K562 (cell line): ENCODE results near the gene CHMP4B.

ENCODE experiments used
- BACH1 ChIP-seq: fragments of 200-800 bp; sonication (Bioruptor generic); IDR thresholded peaks from 2 replicates; pipeline ENCODE4 v1.6.1; 2016; ENCODE audit warnings: missing genetic modification characterization, missing compliant biosample characterization
- BRF1 ChIP-seq: IDR thresholded peaks from 3 replicates; pipeline ENCODE4 v1.6.1; 2011; ENCODE audit warnings: borderline replicate concordance, mild to moderate bottlenecking; ENCODE audit not compliant: insufficient read length; ENCODE audit errors: extremely low read depth
- CBX2 ChIP-seq: fragments of 200-600 bp; sonication (generic); IDR thresholded peaks from one replicate; pipeline ENCODE4 v1.6.1; 2012; ENCODE audit warnings: mild to moderate bottlenecking, low read length, inconsistent platforms; ENCODE audit not compliant: insufficient read depth, poor library complexity, severe bottlenecking
- CTBP1 ChIP-seq: fragments of 450-650 bp; IDR thresholded peaks from 2 replicates; pipeline ENCODE4 v1.6.1; 2016; ENCODE audit warnings: borderline replicate concordance
- EZH2 ChIP-seq: IDR thresholded peaks from 2 replicates; pipeline ENCODE4 v1.6.1; 2012; ENCODE audit warnings: low read depth, mild to moderate bottlenecking, inconsistent platforms, low read length, borderline replicate concordance
- KAT8 ChIP-seq: fragments of 450-650 bp; IDR thresholded peaks from 2 replicates; pipeline ENCODE4 v1.6.1; 2016; ENCODE audit warnings: low read depth, mild to moderate bottlenecking
- RAD21 ChIP-seq, 2 experiments: fragments of 250-450 bp in 1 of 2; fragments of 450-650 bp in 1 of 2; sonication (Bioruptor Pico) in 1 of 2; formaldehyde crosslinking in 1 of 2; IDR thresholded peaks in 1 of 2; conservative IDR thresholded peaks in 1 of 2; 2 replicates each; pipeline versions ENCODE4 v1.4.0 to v1.8.0; 2020 to 2022; ENCODE audit warnings: mild to moderate bottlenecking in 2 of 2, moderate library complexity in 1 of 2
- ZEB2 ChIP-seq: fragments of 450-650 bp; IDR thresholded peaks from 2 replicates; pipeline ENCODE4 v1.6.1; 2016
- ZNF140 ChIP-seq: fragments of 250-450 bp; sonication (Bioruptor Pico); IDR thresholded peaks from 2 replicates; pipeline ENCODE4 v1.8.0; 2021; ENCODE audit warnings: moderate library complexity, mild to moderate bottlenecking, inconsistent platforms
- TF ChIP-seq, protein P1 (sequence below), 3 experiments: IDR thresholded peaks in 2 of 3; conservative IDR thresholded peaks in 1 of 3; 2 replicates each; pipeline ENCODE4 v1.5.1; 2011 to 2012; ENCODE audit warnings: low read length in 3 of 3, mild to moderate bottlenecking in 3 of 3, control low read depth in 2 of 3, improper control_type of control experiment in 1 of 3, inconsistent platforms in 1 of 3, low read depth in 1 of 3, mixed read lengths in 1 of 3, moderate library complexity in 1 of 3; ENCODE audit not compliant: insufficient read depth in 2 of 3
- TF ChIP-seq, protein P2 (sequence below): sonication (generic); formaldehyde crosslinking; IDR thresholded peaks from 2 replicates; pipeline ENCODE4 v1.8.1; 2023; ENCODE audit warnings: mild to moderate bottlenecking, missing genetic modification reagents
- TF ChIP-seq, protein P3 (sequence below): fragments of 150-350 bp; IDR thresholded peaks from 2 replicates; pipeline ENCODE4 v1.6.1; 2014; ENCODE audit warnings: low read depth, mild to moderate bottlenecking, low read length, borderline replicate concordance

DNA sequence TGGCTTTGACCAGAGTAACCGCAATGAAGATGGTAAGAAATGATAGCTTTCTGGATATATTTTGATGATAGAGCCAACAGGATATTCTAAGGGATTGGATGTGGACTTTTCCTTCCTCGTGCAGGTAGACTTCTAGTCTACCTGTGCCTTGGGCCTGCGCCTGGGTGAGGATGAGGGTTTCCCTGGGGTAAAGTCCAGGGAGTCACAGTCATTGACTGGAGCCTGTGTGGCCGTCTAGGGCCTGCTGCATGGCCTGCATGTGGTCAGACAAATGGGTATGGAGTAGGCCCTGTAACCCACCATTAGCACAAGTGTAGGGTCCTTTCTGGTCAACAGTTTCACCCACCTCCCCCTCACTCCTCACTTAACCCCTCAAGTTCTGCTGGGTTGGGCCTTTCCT is 12.7 kb upstream of the CHMP4B start:
- no peak for TF ChIP-seq KAT8
- TF ChIP-seq, protein P1, sequence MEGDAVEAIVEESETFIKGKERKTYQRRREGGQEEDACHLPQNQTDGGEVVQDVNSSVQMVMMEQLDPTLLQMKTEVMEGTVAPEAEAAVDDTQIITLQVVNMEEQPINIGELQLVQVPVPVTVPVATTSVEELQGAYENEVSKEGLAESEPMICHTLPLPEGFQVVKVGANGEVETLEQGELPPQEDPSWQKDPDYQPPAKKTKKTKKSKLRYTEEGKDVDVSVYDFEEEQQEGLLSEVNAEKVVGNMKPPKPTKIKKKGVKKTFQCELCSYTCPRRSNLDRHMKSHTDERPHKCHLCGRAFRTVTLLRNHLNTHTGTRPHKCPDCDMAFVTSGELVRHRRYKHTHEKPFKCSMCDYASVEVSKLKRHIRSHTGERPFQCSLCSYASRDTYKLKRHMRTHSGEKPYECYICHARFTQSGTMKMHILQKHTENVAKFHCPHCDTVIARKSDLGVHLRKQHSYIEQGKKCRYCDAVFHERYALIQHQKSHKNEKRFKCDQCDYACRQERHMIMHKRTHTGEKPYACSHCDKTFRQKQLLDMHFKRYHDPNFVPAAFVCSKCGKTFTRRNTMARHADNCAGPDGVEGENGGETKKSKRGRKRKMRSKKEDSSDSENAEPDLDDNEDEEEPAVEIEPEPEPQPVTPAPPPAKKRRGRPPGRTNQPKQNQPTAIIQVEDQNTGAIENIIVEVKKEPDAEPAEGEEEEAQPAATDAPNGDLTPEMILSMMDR (IDR thresholded peaks at IDR 0.05 in 2 of 3, conservative IDR thresholded peaks at IDR 0.05 in 1 of 3; ENCODE audit: insufficient read depth in 2 of 3, low read depth in 1 of 3, low read length in 3 of 3), result no peak
- no peak for TF ChIP-seq CBX2
- no peak for TF ChIP-seq BACH1 (tag)
- TF ChIP-seq, protein P2, sequence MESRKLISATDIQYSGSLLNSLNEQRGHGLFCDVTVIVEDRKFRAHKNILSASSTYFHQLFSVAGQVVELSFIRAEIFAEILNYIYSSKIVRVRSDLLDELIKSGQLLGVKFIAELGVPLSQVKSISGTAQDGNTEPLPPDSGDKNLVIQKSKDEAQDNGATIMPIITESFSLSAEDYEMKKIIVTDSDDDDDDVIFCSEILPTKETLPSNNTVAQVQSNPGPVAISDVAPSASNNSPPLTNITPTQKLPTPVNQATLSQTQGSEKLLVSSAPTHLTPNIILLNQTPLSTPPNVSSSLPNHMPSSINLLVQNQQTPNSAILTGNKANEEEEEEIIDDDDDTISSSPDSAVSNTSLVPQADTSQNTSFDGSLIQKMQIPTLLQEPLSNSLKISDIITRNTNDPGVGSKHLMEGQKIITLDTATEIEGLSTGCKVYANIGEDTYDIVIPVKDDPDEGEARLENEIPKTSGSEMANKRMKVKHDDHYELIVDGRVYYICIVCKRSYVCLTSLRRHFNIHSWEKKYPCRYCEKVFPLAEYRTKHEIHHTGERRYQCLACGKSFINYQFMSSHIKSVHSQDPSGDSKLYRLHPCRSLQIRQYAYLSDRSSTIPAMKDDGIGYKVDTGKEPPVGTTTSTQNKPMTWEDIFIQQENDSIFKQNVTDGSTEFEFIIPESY (CRISPR knock-in tag), result no peak
- TF ChIP-seq EZH2, result no peak
- TF ChIP-seq CTBP1, result no peak
- no peak for TF ChIP-seq RAD21 (CRISPR knock-in tag; conservative IDR thresholded peaks at IDR 0.05 in 1 of 2, IDR thresholded peaks at IDR 0.05 in 1 of 2)
- TF ChIP-seq ZEB2, result no peak
- no peak for TF ChIP-seq ZNF140 (CRISPR knock-in tag)
- TF ChIP-seq, protein P3, sequence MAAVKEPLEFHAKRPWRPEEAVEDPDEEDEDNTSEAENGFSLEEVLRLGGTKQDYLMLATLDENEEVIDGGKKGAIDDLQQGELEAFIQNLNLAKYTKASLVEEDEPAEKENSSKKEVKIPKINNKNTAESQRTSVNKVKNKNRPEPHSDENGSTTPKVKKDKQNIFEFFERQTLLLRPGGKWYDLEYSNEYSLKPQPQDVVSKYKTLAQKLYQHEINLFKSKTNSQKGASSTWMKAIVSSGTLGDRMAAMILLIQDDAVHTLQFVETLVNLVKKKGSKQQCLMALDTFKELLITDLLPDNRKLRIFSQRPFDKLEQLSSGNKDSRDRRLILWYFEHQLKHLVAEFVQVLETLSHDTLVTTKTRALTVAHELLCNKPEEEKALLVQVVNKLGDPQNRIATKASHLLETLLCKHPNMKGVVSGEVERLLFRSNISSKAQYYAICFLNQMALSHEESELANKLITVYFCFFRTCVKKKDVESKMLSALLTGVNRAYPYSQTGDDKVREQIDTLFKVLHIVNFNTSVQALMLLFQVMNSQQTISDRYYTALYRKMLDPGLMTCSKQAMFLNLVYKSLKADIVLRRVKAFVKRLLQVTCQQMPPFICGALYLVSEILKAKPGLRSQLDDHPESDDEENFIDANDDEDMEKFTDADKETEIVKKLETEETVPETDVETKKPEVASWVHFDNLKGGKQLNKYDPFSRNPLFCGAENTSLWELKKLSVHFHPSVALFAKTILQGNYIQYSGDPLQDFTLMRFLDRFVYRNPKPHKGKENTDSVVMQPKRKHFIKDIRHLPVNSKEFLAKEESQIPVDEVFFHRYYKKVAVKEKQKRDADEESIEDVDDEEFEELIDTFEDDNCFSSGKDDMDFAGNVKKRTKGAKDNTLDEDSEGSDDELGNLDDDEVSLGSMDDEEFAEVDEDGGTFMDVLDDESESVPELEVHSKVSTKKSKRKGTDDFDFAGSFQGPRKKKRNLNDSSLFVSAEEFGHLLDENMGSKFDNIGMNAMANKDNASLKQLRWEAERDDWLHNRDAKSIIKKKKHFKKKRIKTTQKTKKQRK, result no peak
- TF ChIP-seq BRF1, result no peak
